ENCODE data around the gene GIMAP8.

DNA sequence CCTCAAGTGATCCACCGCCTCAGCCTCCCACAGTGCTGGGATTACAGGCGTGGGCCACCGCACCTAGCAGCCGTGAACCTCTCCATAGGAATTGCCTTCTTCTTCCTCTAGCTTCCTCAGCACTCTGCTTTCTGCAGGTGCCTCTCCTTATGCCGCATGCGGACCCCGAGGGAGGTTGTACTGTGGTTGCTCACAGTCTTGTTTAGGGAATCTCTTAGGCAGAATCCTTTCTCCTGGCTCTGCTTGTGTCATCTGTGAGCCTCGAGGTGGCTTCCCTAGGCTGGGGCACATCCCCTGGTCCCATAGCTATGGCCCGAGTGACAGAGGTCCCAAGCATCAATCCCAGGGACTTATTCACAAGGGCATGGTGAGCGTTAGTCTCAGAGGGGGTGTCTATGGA lies 33.2 kb upstream of the GIMAP8 start:
- no peak for TF ChIP-seq CTCF (IDR thresholded peaks at IDR 0.05)
- TF ChIP-seq POLR2A (IDR thresholded peaks at IDR 0.05) = no peak

Data from heart left ventricle (tissue), 13 donors.